A549 (cell line): ENCODE measurements around the gene NAALADL1. TPM values are rescaled to one million over a fixed set of nuclear protein-coding genes. Genes with fewer than 3 reads are reported as not detected.

Experiments used
- BCL3 ChIP-seq: fragments of >200 bp; sonication (Bioruptor Twin); formaldehyde crosslinking; IDR thresholded peaks from 3 replicates; pipeline ENCODE4 v1.6.1; 2016
- BHLHE40 ChIP-seq: IDR thresholded peaks from 2 replicates; pipeline ENCODE4 v1.6.1; 2012; ENCODE audit warnings: low read depth, low read length, inconsistent platforms
- CBX2 ChIP-seq: fragments of 200-600 bp; sonication (generic); IDR thresholded peaks from 2 replicates; pipeline ENCODE4 v1.6.1; 2016; ENCODE audit warnings: low read depth, mild to moderate bottlenecking, borderline replicate concordance
- CBX8 ChIP-seq: fragments of 200-600 bp; sonication (generic); IDR thresholded peaks from 2 replicates; pipeline ENCODE4 v1.6.1; 2016
- CHD4 ChIP-seq: fragments of 200-600 bp; sonication (generic); IDR thresholded peaks from 2 replicates; pipeline ENCODE4 v1.6.1; 2016; ENCODE audit warnings: antibody characterized with exemption, mild to moderate bottlenecking, borderline replicate concordance
- EHF ChIP-seq: fragments of 250-450 bp; sonication (Bioruptor Pico); IDR thresholded peaks from 2 replicates; pipeline ENCODE4 v1.5.0; 2020; ENCODE audit warnings: mild to moderate bottlenecking
- EHMT2 ChIP-seq: fragments of 200-600 bp; sonication (generic); IDR thresholded peaks from 2 replicates; pipeline ENCODE4 v1.6.1; 2016; ENCODE audit warnings: antibody characterized with exemption, low read depth, mild to moderate bottlenecking, moderate library complexity
- FOSB ChIP-seq: fragments of 250-450 bp; sonication (Bioruptor Pico); IDR thresholded peaks from 2 replicates; pipeline ENCODE4 v1.5.0; 2020; ENCODE audit warnings: mild to moderate bottlenecking, moderate library complexity
- FOSL2 ChIP-seq, 2 experiments: fragments of 450-650 bp in 1 of 2; fragments of >200 bp in 1 of 2; sonication (Bioruptor Twin) in 1 of 2; formaldehyde crosslinking; IDR thresholded peaks; 2 replicates each; pipeline versions ENCODE4 v1.5.0 to v1.6.1; 2016 to 2020; ENCODE audit warnings: mild to moderate bottlenecking in 1 of 2, moderate library complexity in 1 of 2
- FOXS1 ChIP-seq: fragments of 250-450 bp; sonication (Bioruptor Pico); IDR thresholded peaks from 2 replicates; pipeline ENCODE4 v1.5.0; 2020; ENCODE audit warnings: mild to moderate bottlenecking, moderate library complexity
- HOXA7 ChIP-seq: fragments of 250-450 bp; sonication (Bioruptor Pico); IDR thresholded peaks from 2 replicates; pipeline ENCODE4 v1.5.0; 2020; ENCODE audit warnings: mild to moderate bottlenecking, moderate library complexity
- HOXB13 ChIP-seq: fragments of 250-450 bp; sonication (Bioruptor Pico); IDR thresholded peaks from 2 replicates; pipeline ENCODE4 v1.5.0; 2020; ENCODE audit warnings: low read depth, mild to moderate bottlenecking, moderate library complexity
- HOXB5 ChIP-seq: fragments of 250-450 bp; sonication (Bioruptor Pico); IDR thresholded peaks from 2 replicates; pipeline ENCODE4 v1.5.0; 2020; ENCODE audit warnings: mild to moderate bottlenecking, moderate library complexity
- JUN ChIP-seq, 2 experiments: fragments of >200 bp; sonication (Bioruptor Twin); formaldehyde crosslinking; IDR thresholded peaks; 2 replicates in 1 of 2; 3 replicates in 1 of 2; pipeline ENCODE4 v1.6.1; 2016 to 2017
- KDM1A ChIP-seq: fragments of 200-600 bp; sonication (generic); IDR thresholded peaks from 2 replicates; pipeline ENCODE4 v1.6.1; 2016; ENCODE audit warnings: low read depth, mild to moderate bottlenecking
- KDM5A ChIP-seq: fragments of 200-600 bp; sonication (generic); IDR thresholded peaks from 2 replicates; pipeline ENCODE4 v1.6.1; 2016; ENCODE audit warnings: antibody characterized with exemption, mild to moderate bottlenecking
- MAFK ChIP-seq: fragments of 450-650 bp; IDR thresholded peaks from 2 replicates; pipeline ENCODE4 v1.6.1; 2014; ENCODE audit not compliant: partially characterized antibody
- MYC ChIP-seq: IDR thresholded peaks from 2 replicates; pipeline ENCODE4 v1.6.1; 2012; ENCODE audit warnings: mild to moderate bottlenecking, inconsistent platforms, low read length, improper control_type of control experiment, borderline replicate concordance
- NFE2L2 ChIP-seq: fragments of 150-350 bp; conservative IDR thresholded peaks from 2 replicates; pipeline ENCODE4 v1.6.1; 2014; ENCODE audit warnings: low read length
- NPAS2 ChIP-seq: fragments of 250-450 bp; sonication (Bioruptor Pico); IDR thresholded peaks from 2 replicates; pipeline ENCODE4 v1.8.0; 2022; ENCODE audit warnings: mild to moderate bottlenecking, moderate library complexity, borderline replicate concordance
- PBX3 ChIP-seq: IDR thresholded peaks from 2 replicates; pipeline ENCODE4 v1.6.1; 2012
- POLR2A ChIP-seq: IDR thresholded peaks from 2 replicates; pipeline ENCODE4 v1.6.1; 2012; ENCODE audit warnings: mild to moderate bottlenecking, low read length
- POLR2AphosphoS2 ChIP-seq: conservative IDR thresholded peaks from 2 replicates; pipeline ENCODE4 v1.6.1; 2012; ENCODE audit warnings: low read length, improper control_type of control experiment, inconsistent platforms
- RARB ChIP-seq: fragments of 250-450 bp; sonication (Bioruptor Pico); IDR thresholded peaks from 2 replicates; pipeline ENCODE4 v1.8.0; 2021; ENCODE audit warnings: mild to moderate bottlenecking, moderate library complexity
- REST ChIP-seq: fragments of 200-600 bp; sonication (generic); IDR thresholded peaks from 2 replicates; pipeline ENCODE4 v1.6.1; 2016; ENCODE audit warnings: antibody characterized with exemption, mild to moderate bottlenecking, moderate library complexity
- RFX5 ChIP-seq: fragments of 450-650 bp; IDR thresholded peaks from 2 replicates; pipeline ENCODE4 v1.7.1; 2014; ENCODE audit warnings: antibody characterized with exemption, mild to moderate bottlenecking, moderate library complexity
- SMC3 ChIP-seq: fragments of >200 bp; sonication (Bioruptor Twin); formaldehyde crosslinking; IDR thresholded peaks from 3 replicates; pipeline ENCODE4 v1.6.1; 2018; ENCODE audit warnings: inconsistent platforms
- TFCP2L1 ChIP-seq: fragments of 250-450 bp; sonication (Bioruptor Pico); IDR thresholded peaks from 2 replicates; pipeline ENCODE4 v1.5.0; 2021; ENCODE audit warnings: mild to moderate bottlenecking
- TP53 ChIP-seq: fragments of 250-450 bp; sonication (Bioruptor Pico); IDR thresholded peaks from 2 replicates; pipeline ENCODE4 v1.5.0; 2021; ENCODE audit warnings: mild to moderate bottlenecking, moderate library complexity
- ZFP36 ChIP-seq: fragments of 450-650 bp; IDR thresholded peaks from 2 replicates; pipeline ENCODE4 v1.6.1; 2014; ENCODE audit warnings: borderline replicate concordance; ENCODE audit not compliant: partially characterized antibody
- ZSCAN20 ChIP-seq: fragments of 250-450 bp; sonication (Bioruptor Pico); IDR thresholded peaks from 2 replicates; pipeline ENCODE4 v1.8.0; 2022; ENCODE audit warnings: mild to moderate bottlenecking, moderate library complexity
- polyA plus RNA-seq, 4 experiments: library from polyadenylated mRNA; depleted of rRNA in 3 of 4; stranded (reverse); fragments of >200 nt; fragmentation: RNase III in 1 of 4; extraction: RNeasy Plus Mini Kit Qiagen cat#74134 plus additional on column Dnase treatment in 1 of 4; gene quantifications; 2 replicates in 3 of 4; 3 replicates in 1 of 4; pipeline ENCODE4 v1.2.3, GENCODE V29; 2011 to 2017

The NAALADL1 gene
- polyA plus RNA-seq, 2 of the 4 experiments (the other 2 are of a cell fraction) = not detected

- TF ChIP-seq FOSL2 (IDR thresholded peaks at IDR 0.05) = no peak
- no peak for TF ChIP-seq FOSL2 (CRISPR knock-in tag; IDR thresholded peaks at IDR 0.05)
- TF ChIP-seq MAFK = no peak
- TF ChIP-seq HOXB5 (CRISPR knock-in tag) = no peak
- TF ChIP-seq EHF (CRISPR knock-in tag) = no peak
- TF ChIP-seq HOXA7 (CRISPR knock-in tag) = no peak
- TF ChIP-seq PBX3 = peak; percentile 39; the same call in 1 of the 2 replicates
- no peak for TF ChIP-seq CBX8
- TF ChIP-seq RARB = no peak
- peak; percentile 81 to 88 for TF ChIP-seq JUN (IDR thresholded peaks at IDR 0.05)
- TF ChIP-seq FOSB (CRISPR knock-in tag) = no peak
- no peak; the same call in 1 of the 2 replicates for TF ChIP-seq REST
- no peak for TF ChIP-seq FOXS1 (CRISPR knock-in tag)
- TF ChIP-seq KDM5A = no peak
- no peak for TF ChIP-seq NPAS2 (CRISPR knock-in tag)
- TF ChIP-seq CBX2 = no peak
- peak; percentile 80 for TF ChIP-seq POLR2A
- no peak for TF ChIP-seq RFX5
- no peak; the same call in none of the 3 replicates for TF ChIP-seq SMC3
- TF ChIP-seq ZSCAN20 (CRISPR knock-in tag) = no peak
- TF ChIP-seq ZFP36 = no peak
- TF ChIP-seq TFCP2L1 (CRISPR knock-in tag) = 0 out of 2 replicates have a peak, but pooled peaks have one; percentile 45
- TF ChIP-seq BHLHE40 = no peak
- TF ChIP-seq HOXB13 (CRISPR knock-in tag) = no peak
- no peak for TF ChIP-seq NFE2L2
- TF ChIP-seq KDM1A = no peak
- TF ChIP-seq TP53 (CRISPR knock-in tag) = no peak
- TF ChIP-seq BCL3 = peak; percentile 74; the same call in 1 of the 3 replicates
- no peak for TF ChIP-seq POLR2AphosphoS2
- no peak for TF ChIP-seq EHMT2
- TF ChIP-seq CHD4 = no peak
- no peak for TF ChIP-seq MYC
Observed at GRCh38 chr11:65027213-65028067, 30.9 kb downstream of the NAALADL1 start, which contains the start of gene SNX15 (continued).
